PC-3 (cell line): ENCODE measurements around the gene SMC2. TPM values are rescaled to one million over a fixed set of nuclear protein-coding genes. Genes with fewer than 3 reads are reported as not detected.

Experiments
- ATAC-seq: fragments of 200-7000 bp; cut with Tn5 transposase; 2 replicates; pipeline ENCODE4 v1.9.1; 2020; ENCODE audit warnings: mild to moderate bottlenecking, moderate library complexity
- BruUV-seq: library from RNA; stranded (reverse); fragments of 400-500 nt; replicated peaks from 2 replicates; lab custom pipeline; 2021; lab: Mats Ljungman, UMichigan
- CTCF ChIA-PET: fragments of 300-600 bp; sonication (Branson Sonifier 250); formaldehyde crosslinking; loops from one replicate; lab custom pipeline; 2022; ENCODE audit warnings: antibody characterized with exemption; lab: Charles Lee
- POLR2A ChIA-PET: fragments of 300-600 bp; sonication (Branson Sonifier 250); formaldehyde crosslinking; loops from one replicate; lab custom pipeline; 2022; ENCODE audit warnings: antibody characterized with exemption; ENCODE audit not compliant: unreplicated experiment; lab: Charles Lee
- DNase-seq: peaks from one replicate; pipeline ENCODE4 v3.0.0-alpha.2; 2015
- H2AFZ ChIP-seq: fragments of 300-600 bp; sonication (generic); 2 replicates; pipeline ENCODE4 v1.6.0; 2016; ENCODE audit warnings: antibody characterized with exemption, low read length
- H3F3A ChIP-seq: fragments of 300-600 bp; sonication (generic); one replicate; pipeline ENCODE4 v1.6.0; 2017; ENCODE audit warnings: antibody characterized with exemption, low read length, control low read depth, mild to moderate bottlenecking; ENCODE audit not compliant: unreplicated experiment
- H3K27ac ChIP-seq: fragments of 300-600 bp; sonication (generic); 2 replicates; pipeline ENCODE4 v1.5.1; 2016; ENCODE audit warnings: mild to moderate bottlenecking, low read length
- H3K27me3 ChIP-seq: fragments of 300-600 bp; sonication (generic); 2 replicates; pipeline ENCODE4 v1.6.1; 2016; ENCODE audit warnings: low read length, mixed read lengths
- H3K36me3 ChIP-seq: fragments of 300-600 bp; sonication (generic); 2 replicates; pipeline ENCODE4 v1.6.1; 2016; ENCODE audit warnings: low read depth, mixed run types, low read length, mixed read lengths
- H3K4me1 ChIP-seq: fragments of 300-600 bp; sonication (generic); 2 replicates; pipeline ENCODE4 v1.5.1; 2016; ENCODE audit warnings: low read length; ENCODE audit not compliant: insufficient read depth
- H3K4me2 ChIP-seq: fragments of 300-600 bp; sonication (generic); 2 replicates; pipeline ENCODE4 v1.6.0; 2016; ENCODE audit warnings: low read length
- H3K4me3 ChIP-seq: fragments of 300-600 bp; sonication (generic); 2 replicates; pipeline ENCODE4 v1.5.1; 2016; ENCODE audit warnings: mild to moderate bottlenecking, low read length, mixed read lengths
- H3K79me2 ChIP-seq: fragments of 300-600 bp; sonication (generic); 2 replicates; pipeline ENCODE4 v1.6.1; 2017; ENCODE audit warnings: low read length, mixed read lengths
- H3K9ac ChIP-seq: fragments of 300-600 bp; sonication (generic); 2 replicates; pipeline ENCODE4 v1.6.0; 2016; ENCODE audit warnings: mild to moderate bottlenecking, low read length
- H3K9me2 ChIP-seq: fragments of 300-600 bp; sonication (generic); replicated peaks from 2 replicates; pipeline ENCODE4 v1.6.1; 2016; ENCODE audit warnings: mixed run types, low read length, mixed read lengths
- H3K9me3 ChIP-seq: fragments of 300-600 bp; sonication (generic); 2 replicates; pipeline ENCODE4 v1.6.1; 2016; ENCODE audit warnings: low read length, mixed read lengths
- H4K20me1 ChIP-seq: fragments of 300-600 bp; sonication (generic); 2 replicates; pipeline ENCODE4 v1.6.1; 2016; ENCODE audit warnings: low read length, mixed read lengths
- CTCF ChIP-seq: fragments of 300-600 bp; sonication (generic); conservative IDR thresholded peaks from 2 replicates; pipeline ENCODE4 v1.5.1; 2017; ENCODE audit warnings: antibody characterized with exemption, low read depth, mild to moderate bottlenecking, low read length
- EZH2 ChIP-seq: fragments of 300-600 bp; sonication (generic); IDR thresholded peaks from one replicate; pipeline ENCODE4 v1.6.1; 2017; ENCODE audit warnings: antibody characterized with exemption, mild to moderate bottlenecking, low read length; ENCODE audit not compliant: unreplicated experiment
- EZH2phosphoT487 ChIP-seq: fragments of 300-600 bp; sonication (generic); IDR thresholded peaks from 2 replicates; pipeline ENCODE4 v1.6.1; 2018; ENCODE audit warnings: mild to moderate bottlenecking, antibody characterized with exemption, low read length, borderline replicate concordance
- intact Hi-C: fragments of 100-400 bp; cut with micrococcal nuclease; formaldehyde crosslinking; loops from 2 replicates; pipeline ENCODE4 v1.9.0; 2023
- total RNA-seq: library from RNA; depleted of rRNA; stranded (reverse); fragments of >200 nt; gene quantifications from 2 replicates; pipeline ENCODE4 v1.2.3, GENCODE V29; 2014

SMC2 gene
- total RNA-seq, 1 experiment from 2014 or later = 19.2 TPM

- Histone ChIP-seq H3K4me1 (peaks cover 9% of the 10 kb centered on the region; the same call in 1 of the 2 replicates), H3K4me3 (no peak overlapping the region), H3K9me3 (no peaks in the 10 kb centered on the region), H3K4me2 (no peak overlapping the region), H3K9me2 (no peaks in the 10 kb centered on the region), H3K27ac (no peak overlapping the region), H3K27me3 (no peaks in the 10 kb centered on the region), H3K79me2 (no peaks in the 10 kb centered on the region), H4K20me1 (no peaks in the 10 kb centered on the region), H2AFZ (no peak overlapping the region), H3K36me3 (no peaks in the 10 kb centered on the region), H3K9ac (no peak overlapping the region), H3F3A (no peaks in the 10 kb centered on the region)
- no peak for TF ChIP-seq CTCF
- no peak for TF ChIP-seq EZH2
- TF ChIP-seq EZH2phosphoT487 = no peak
- intact Hi-C loops = loop anchor here (1.0 kb wide), 1 partner anchor 18 kb away; the partner anchor contains the start of gene SMC2
- ATAC-seq (peak; percentile 43), DNase-seq (peak; percentile 8)
- CTCF ChIA-PET = no interaction called here
- POLR2A ChIA-PET = interaction anchor here (0.6 kb wide), 1 partner anchor 15 kb away, joined by 6 read pairs; no protein-coding TSS in a partner anchor
- no TSS peak for BruUV-seq
These were observed 18.0 kb upstream of the SMC2 start for GRCh38 chr9:104075801-104076753.

GRCh38 chr9:104078596-104078995 lies 15.5 kb upstream of the SMC2 start:
- H2AFZ ChIP-seq = no peak overlapping the region
- H3F3A ChIP-seq = no peaks in the 10 kb centered on the region
- H3K27ac ChIP-seq = no peak overlapping the region
- no peak overlapping the region for H3K9ac ChIP-seq
- BruUV-seq = no TSS peak
- intact Hi-C loops = no loop called here
- no peak for TF ChIP-seq EZH2
- TF ChIP-seq EZH2phosphoT487 = no peak
- TF ChIP-seq CTCF = no peak
- no peaks in the 10 kb centered on the region for H4K20me1 ChIP-seq
- ChIA-PET CTCF (no interaction called here), POLR2A (no interaction called here)
- ATAC-seq = no peak
- H3K79me2 ChIP-seq = no peaks in the 10 kb centered on the region
- DNase-seq = no peak
- H3K9me3 ChIP-seq = no peaks in the 10 kb centered on the region
- no peaks in the 10 kb centered on the region for H3K27me3 ChIP-seq
- H3K9me2 ChIP-seq = no peaks in the 10 kb centered on the region
- peaks cover 9% of the 10 kb centered on the region; the same call in 1 of the 2 replicates for H3K4me1 ChIP-seq
- no peak overlapping the region for H3K4me2 ChIP-seq
- H3K4me3 ChIP-seq = no peak overlapping the region
- no peaks in the 10 kb centered on the region for H3K36me3 ChIP-seq

- H2AFZ ChIP-seq = no peak overlapping the region
- no peak for ATAC-seq
These were observed 13.1 kb upstream of the SMC2 start for GRCh38 chr9:104080983-104081382.

More at GRCh38 chr9:104080983-104081382, 13.1 kb upstream of the SMC2 start:
- TF ChIP-seq EZH2phosphoT487 (no peak), EZH2 (no peak), CTCF (no peak)
- Histone ChIP-seq H3K27ac (no peak overlapping the region), H3K4me2 (no peak overlapping the region), H3K79me2 (no peaks in the 10 kb centered on the region), H3K9me2 (no peaks in the 10 kb centered on the region), H3K4me3 (no peak overlapping the region), H3K4me1 (no peaks in the 10 kb centered on the region), H3K27me3 (no peaks in the 10 kb centered on the region), H3F3A (no peaks in the 10 kb centered on the region), H4K20me1 (no peaks in the 10 kb centered on the region), H3K9ac (no peak overlapping the region), H3K36me3 (no peaks in the 10 kb centered on the region), H3K9me3 (no peaks in the 10 kb centered on the region)
- BruUV-seq = no TSS peak
- ChIA-PET CTCF (no interaction called here), POLR2A (no interaction called here)
- DNase-seq = no peak
- intact Hi-C loops = no loop called here
